Cardiac fibroblast (primary cell): ENCODE measurements around the gene OCSTAMP.

Experiments
- DNase-seq, 2 donors: peaks; one replicate each; pipeline versions ENCODE4 v3.0.0 to v3.0.0-alpha.2; 2010; ENCODE audit warnings: low read depth in 2 of 2
- H3K4me3 ChIP-seq, 2 donors: replicated peaks in 1 of 2; 1 replicate in 1 of 2; 2 replicates in 1 of 2; pipeline ENCODE4 v1.5.1; 2011; ENCODE audit warnings: low read depth in 2 of 2, low read length in 2 of 2, mild to moderate bottlenecking in 2 of 2, moderate library complexity in 1 of 2
- TF ChIP-seq, protein P1 (sequence below): IDR thresholded peaks from one replicate; pipeline ENCODE4 v1.5.1; 2011; ENCODE audit warnings: low read depth, mild to moderate bottlenecking, low read length, inconsistent platforms

OCSTAMP gene

DNA sequence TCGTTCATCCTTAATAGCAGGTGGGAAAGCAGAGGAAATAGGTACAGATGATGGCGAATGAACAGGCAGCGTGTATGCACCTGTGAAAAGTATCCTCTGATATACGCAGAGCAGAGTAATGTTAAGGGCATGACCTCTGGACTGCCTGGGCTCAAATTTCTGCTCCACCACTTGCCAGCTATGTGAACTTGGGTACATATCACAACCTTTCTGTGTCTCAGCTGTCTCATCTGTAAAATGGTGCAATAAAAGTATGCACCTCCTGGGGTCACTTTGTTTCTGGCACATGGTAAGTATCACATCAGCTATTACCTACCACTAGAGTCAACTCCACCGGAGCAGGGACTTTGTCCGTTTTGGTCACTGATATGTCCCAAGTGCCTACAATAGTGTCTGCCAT lies 2.5 kb downstream of the OCSTAMP start:
- TF ChIP-seq, protein P1, sequence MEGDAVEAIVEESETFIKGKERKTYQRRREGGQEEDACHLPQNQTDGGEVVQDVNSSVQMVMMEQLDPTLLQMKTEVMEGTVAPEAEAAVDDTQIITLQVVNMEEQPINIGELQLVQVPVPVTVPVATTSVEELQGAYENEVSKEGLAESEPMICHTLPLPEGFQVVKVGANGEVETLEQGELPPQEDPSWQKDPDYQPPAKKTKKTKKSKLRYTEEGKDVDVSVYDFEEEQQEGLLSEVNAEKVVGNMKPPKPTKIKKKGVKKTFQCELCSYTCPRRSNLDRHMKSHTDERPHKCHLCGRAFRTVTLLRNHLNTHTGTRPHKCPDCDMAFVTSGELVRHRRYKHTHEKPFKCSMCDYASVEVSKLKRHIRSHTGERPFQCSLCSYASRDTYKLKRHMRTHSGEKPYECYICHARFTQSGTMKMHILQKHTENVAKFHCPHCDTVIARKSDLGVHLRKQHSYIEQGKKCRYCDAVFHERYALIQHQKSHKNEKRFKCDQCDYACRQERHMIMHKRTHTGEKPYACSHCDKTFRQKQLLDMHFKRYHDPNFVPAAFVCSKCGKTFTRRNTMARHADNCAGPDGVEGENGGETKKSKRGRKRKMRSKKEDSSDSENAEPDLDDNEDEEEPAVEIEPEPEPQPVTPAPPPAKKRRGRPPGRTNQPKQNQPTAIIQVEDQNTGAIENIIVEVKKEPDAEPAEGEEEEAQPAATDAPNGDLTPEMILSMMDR: no peak
- no peak for DNase-seq
- no peak overlapping the region for H3K4me3 ChIP-seq

DNA sequence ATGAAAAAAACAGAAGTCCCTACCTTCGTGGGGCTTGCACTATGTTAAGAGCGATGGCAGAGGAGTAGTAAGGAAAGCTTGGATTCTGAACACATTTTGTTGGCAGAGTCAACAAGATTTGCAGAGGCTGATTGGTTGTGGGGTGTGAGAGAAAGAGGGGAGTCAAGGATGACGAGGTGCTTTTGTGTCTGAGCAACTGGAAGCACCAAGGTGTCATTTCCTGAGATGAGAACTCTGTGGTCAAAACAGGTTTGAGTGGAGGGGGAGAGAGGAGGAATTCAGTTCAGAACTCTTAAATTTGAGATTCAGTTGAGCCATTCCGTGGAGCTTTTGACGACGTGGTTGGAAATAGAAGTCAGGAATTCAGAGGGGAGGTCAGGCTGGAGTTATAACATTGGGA lies 3.5 kb downstream of the OCSTAMP start:
- H3K4me3 ChIP-seq: no peak overlapping the region
- TF ChIP-seq, protein P1: no peak
- no peak for DNase-seq

DNA sequence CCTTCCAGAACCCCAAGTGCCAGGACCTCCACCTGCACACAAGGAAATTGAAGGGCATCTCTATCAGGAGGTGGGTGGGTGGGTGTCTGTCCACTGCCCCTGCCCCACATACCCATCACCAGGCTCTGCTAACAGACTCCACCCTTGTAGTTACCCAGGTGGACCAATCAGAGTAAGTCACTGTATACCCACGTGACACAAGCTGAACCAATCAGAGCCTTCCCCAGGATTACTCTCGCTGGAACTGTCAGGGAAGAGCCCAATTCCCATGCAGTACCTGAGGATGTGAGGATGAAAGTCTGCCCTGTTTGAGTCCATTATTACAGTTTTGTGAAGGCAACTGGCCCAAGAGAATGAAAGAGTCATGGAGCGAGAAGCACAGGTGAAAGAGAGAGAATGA lies 4.2 kb downstream of the OCSTAMP start:
- no peak for DNase-seq
- no peak overlapping the region for H3K4me3 ChIP-seq
- TF ChIP-seq, protein P1: no peak

DNA sequence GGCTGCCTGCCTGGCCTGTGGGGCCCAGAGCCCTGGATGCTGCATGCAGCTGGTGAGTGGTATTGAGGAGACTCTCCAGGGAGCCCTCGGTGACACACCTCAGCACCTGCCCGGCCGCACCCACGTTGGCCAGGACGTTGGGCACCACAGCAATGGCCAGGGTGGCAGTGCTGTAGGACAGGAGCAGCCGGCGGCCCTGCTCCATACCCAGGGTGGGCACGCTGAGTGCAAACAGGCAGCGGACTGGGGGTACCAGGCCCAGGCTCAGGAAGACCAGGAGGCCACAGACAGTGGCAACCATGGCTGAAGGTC lies 4.7 kb downstream of the OCSTAMP start:
- no peak for DNase-seq
- H3K4me3 ChIP-seq: no peak overlapping the region
- TF ChIP-seq, protein P1: no peak

DNA sequence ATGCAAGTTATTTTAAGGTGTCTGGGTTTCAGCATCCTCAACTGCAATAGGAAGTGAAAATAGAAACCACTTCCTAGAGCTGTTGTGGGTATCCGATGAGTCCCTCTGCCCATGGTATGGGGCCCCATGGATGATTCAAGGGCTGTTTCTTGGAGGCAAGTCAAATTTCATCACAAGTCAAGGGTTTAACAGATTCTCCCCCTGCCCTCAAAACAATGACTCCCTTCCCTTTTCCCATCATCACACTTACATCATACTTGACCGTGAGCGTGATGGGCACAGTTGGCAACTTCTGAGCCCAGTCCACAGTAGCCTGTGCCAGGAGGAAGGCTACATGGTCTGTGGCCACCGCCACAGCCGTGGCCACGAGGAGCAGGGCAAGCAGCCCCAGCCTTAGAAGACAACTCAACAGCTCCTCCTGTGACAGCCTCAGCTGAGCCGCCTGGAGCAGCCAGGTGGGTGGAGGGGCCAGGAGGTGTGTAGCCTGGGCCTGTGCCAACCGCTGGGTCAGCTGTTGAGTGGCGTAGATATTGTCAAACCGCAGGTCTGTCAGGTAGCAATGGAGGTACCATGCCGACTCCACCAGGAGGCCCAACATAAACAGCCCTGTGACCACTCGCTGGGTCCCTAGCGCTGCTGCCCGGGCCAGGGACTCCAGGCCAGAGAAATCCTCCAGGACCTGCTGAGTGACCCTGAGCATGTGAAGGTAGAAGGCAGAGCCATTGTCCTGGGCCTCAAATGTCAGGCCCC lies 5.2 kb downstream of the OCSTAMP start:
- TF ChIP-seq, protein P1: no peak
- peak in 1 of 2 donors; percentile 31 for DNase-seq
- H3K4me3 ChIP-seq: no peak overlapping the region

DNA sequence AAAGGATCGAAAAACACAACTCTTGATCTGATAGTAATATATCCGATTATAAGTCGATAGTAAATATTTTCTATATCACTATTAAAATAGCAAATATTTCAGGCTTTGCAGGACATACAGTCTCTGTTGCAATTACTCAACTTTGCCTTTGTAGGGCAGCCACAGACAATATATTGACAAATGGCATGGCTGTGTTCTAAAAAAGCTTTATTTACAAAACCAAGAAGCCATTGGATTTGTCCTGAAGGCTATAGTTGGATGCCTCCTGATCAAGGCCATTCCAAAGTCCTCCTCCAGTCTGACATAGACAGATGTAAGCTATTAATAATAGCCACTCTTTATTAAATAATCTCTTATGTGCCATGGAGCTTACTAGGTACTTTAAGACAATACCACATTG lies 5.9 kb downstream of the OCSTAMP start:
- TF ChIP-seq, protein P1: no peak
- no peak overlapping the region for H3K4me3 ChIP-seq
- DNase-seq: peak; percentile 21 to 34

DNA sequence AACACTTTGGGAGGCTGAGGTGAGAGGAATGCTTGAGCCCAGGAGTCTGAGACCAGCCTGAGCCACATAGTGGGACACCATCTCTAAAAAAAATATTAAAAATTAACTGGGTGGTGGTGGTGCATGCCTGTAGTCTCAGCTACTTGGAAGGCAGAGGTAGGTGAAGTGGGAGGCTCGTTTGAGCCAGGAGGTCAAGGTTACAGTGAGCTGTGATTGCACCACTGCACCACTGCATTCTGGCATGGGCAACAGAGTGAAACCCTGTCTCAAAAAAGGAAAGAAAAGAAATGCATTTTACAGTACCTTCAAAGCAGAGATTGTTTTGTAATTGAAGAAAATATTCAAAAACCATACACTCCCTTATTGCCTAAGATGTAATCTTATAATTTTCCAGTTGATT lies 6.5 kb downstream of the OCSTAMP start:
- no peak overlapping the region for H3K4me3 ChIP-seq
- TF ChIP-seq, protein P1: no peak
- no peak for DNase-seq
